ENCODE measurements around the gene ZNF32.
"Not testable (repeated sequence)": the region's sequence is repeated elsewhere in the genome, so short reads cannot be mapped to it uniquely, and the experiment has no call there.

ZNF32 gene

GRCh38 chr10:43645866-43646265 is 2.8 kb downstream of the ZNF32 start:
- Histone ChIP-seq H3K27ac (ENCODE audit: insufficient read depth, low read length, poor library complexity, severe bottlenecking) (no peak overlapping the region), H3K9me3 (ENCODE audit: control insufficient read depth, low read length) (peaks cover 27% of the 10 kb centered on the region), H3K4me1 (ENCODE audit: control insufficient read depth, insufficient read depth, low read length, poor library complexity, severe bottlenecking) (no peaks in the 10 kb centered on the region), H3K27me3 (replicated peaks; ENCODE audit: control insufficient read depth, insufficient read depth, low read length, poor library complexity, severe bottlenecking) (no peaks in the 10 kb centered on the region), H3K36me3 (ENCODE audit: control insufficient read depth, insufficient read depth, low read length) (peaks cover 32% of the 10 kb centered on the region), H3K4me3 (ENCODE audit: insufficient read depth, low read depth, low read length, poor library complexity, severe bottlenecking) (no peak overlapping the region)
- no peak for DNase-seq

- no peaks in the 10 kb centered on the region for H3K27me3 ChIP-seq (replicated peaks; ENCODE audit: control insufficient read depth, insufficient read depth, low read length, poor library complexity, severe bottlenecking)
- peaks cover 27% of the 10 kb centered on the region for H3K9me3 ChIP-seq (ENCODE audit: control insufficient read depth, low read length)
- H3K4me1 ChIP-seq (ENCODE audit: control insufficient read depth, insufficient read depth, low read length, poor library complexity, severe bottlenecking) = no peaks in the 10 kb centered on the region
- peaks cover 32% of the 10 kb centered on the region for H3K36me3 ChIP-seq (ENCODE audit: control insufficient read depth, insufficient read depth, low read length)
- DNase-seq = no peak
- H3K27ac ChIP-seq (ENCODE audit: insufficient read depth, low read length, poor library complexity, severe bottlenecking) = no peak overlapping the region
- H3K4me3 ChIP-seq (ENCODE audit: insufficient read depth, low read depth, low read length, poor library complexity, severe bottlenecking) = no peak overlapping the region
Measured at GRCh38 chr10:43644252-43644651, 4.4 kb downstream of the ZNF32 start.

- Histone ChIP-seq H3K27ac (ENCODE audit: insufficient read depth, low read length, poor library complexity, severe bottlenecking) (no peak overlapping the region), H3K4me1 (ENCODE audit: control insufficient read depth, insufficient read depth, low read length, poor library complexity, severe bottlenecking) (no peaks in the 10 kb centered on the region), H3K4me3 (ENCODE audit: insufficient read depth, low read depth, low read length, poor library complexity, severe bottlenecking) (no peak overlapping the region), H3K36me3 (ENCODE audit: control insufficient read depth, insufficient read depth, low read length) (peaks cover 26% of the 10 kb centered on the region), H3K27me3 (replicated peaks; ENCODE audit: control insufficient read depth, insufficient read depth, low read length, poor library complexity, severe bottlenecking) (no peaks in the 10 kb centered on the region), H3K9me3 (ENCODE audit: control insufficient read depth, low read length) (peaks cover 33% of the 10 kb centered on the region)
- DNase-seq = no peak
Measured at GRCh38 chr10:43640603-43641002, 8.1 kb downstream of the ZNF32 start.

GRCh38 chr10:43635816-43636215 is 12.9 kb downstream of the ZNF32 start:
- H3K4me3 ChIP-seq (ENCODE audit: insufficient read depth, low read depth, low read length, poor library complexity, severe bottlenecking); H3K9me3 ChIP-seq (ENCODE audit: control insufficient read depth, low read length); DNase-seq; H3K27ac ChIP-seq (ENCODE audit: insufficient read depth, low read length, poor library complexity, severe bottlenecking); H3K36me3 ChIP-seq (ENCODE audit: control insufficient read depth, insufficient read depth, low read length); H3K27me3 ChIP-seq (replicated peaks; ENCODE audit: control insufficient read depth, insufficient read depth, low read length, poor library complexity, severe bottlenecking); H3K4me1 ChIP-seq (ENCODE audit: control insufficient read depth, insufficient read depth, low read length, poor library complexity, severe bottlenecking): not testable (repeated sequence)

GRCh38 chr10:43628956-43629355 is 19.7 kb downstream of the ZNF32 start:
- H3K27me3 ChIP-seq (replicated peaks; ENCODE audit: control insufficient read depth, insufficient read depth, low read length, poor library complexity, severe bottlenecking) = no peaks in the 10 kb centered on the region
- DNase-seq = no peak
- no peaks in the 10 kb centered on the region for H3K9me3 ChIP-seq (ENCODE audit: control insufficient read depth, low read length)
- H3K36me3 ChIP-seq (ENCODE audit: control insufficient read depth, insufficient read depth, low read length) = no peaks in the 10 kb centered on the region
- H3K4me3 ChIP-seq (ENCODE audit: insufficient read depth, low read depth, low read length, poor library complexity, severe bottlenecking) = no peak overlapping the region
- no peaks in the 10 kb centered on the region for H3K4me1 ChIP-seq (ENCODE audit: control insufficient read depth, insufficient read depth, low read length, poor library complexity, severe bottlenecking)
- H3K27ac ChIP-seq (ENCODE audit: insufficient read depth, low read length, poor library complexity, severe bottlenecking) = no peak overlapping the region

GRCh38 chr10:43627942-43628341 is 20.7 kb downstream of the ZNF32 start:
- DNase-seq = no peak
- H3K4me3 ChIP-seq (ENCODE audit: insufficient read depth, low read depth, low read length, poor library complexity, severe bottlenecking) = no peak overlapping the region
- H3K27ac ChIP-seq (ENCODE audit: insufficient read depth, low read length, poor library complexity, severe bottlenecking) = no peak overlapping the region
- H3K9me3 ChIP-seq (ENCODE audit: control insufficient read depth, low read length) = no peaks in the 10 kb centered on the region
- no peaks in the 10 kb centered on the region for H3K27me3 ChIP-seq (replicated peaks; ENCODE audit: control insufficient read depth, insufficient read depth, low read length, poor library complexity, severe bottlenecking)
- no peaks in the 10 kb centered on the region for H3K36me3 ChIP-seq (ENCODE audit: control insufficient read depth, insufficient read depth, low read length)
- no peaks in the 10 kb centered on the region for H3K4me1 ChIP-seq (ENCODE audit: control insufficient read depth, insufficient read depth, low read length, poor library complexity, severe bottlenecking)

- Histone ChIP-seq H3K4me3 (ENCODE audit: insufficient read depth, low read depth, low read length, poor library complexity, severe bottlenecking) (peak overlapping the region; percentile 36), H3K27ac (ENCODE audit: insufficient read depth, low read length, poor library complexity, severe bottlenecking) (no peak overlapping the region), H3K4me1 (ENCODE audit: control insufficient read depth, insufficient read depth, low read length, poor library complexity, severe bottlenecking) (no peaks in the 10 kb centered on the region), H3K36me3 (ENCODE audit: control insufficient read depth, insufficient read depth, low read length) (no peaks in the 10 kb centered on the region), H3K9me3 (ENCODE audit: control insufficient read depth, low read length) (no peaks in the 10 kb centered on the region), H3K27me3 (replicated peaks; ENCODE audit: control insufficient read depth, insufficient read depth, low read length, poor library complexity, severe bottlenecking) (no peaks in the 10 kb centered on the region)
- no peak for DNase-seq
Measured at GRCh38 chr10:43623351-43623750, 25.3 kb downstream of the ZNF32 start.

GRCh38 chr10:43622038-43622437 is 26.6 kb downstream of the ZNF32 start:
- H3K27ac ChIP-seq (ENCODE audit: insufficient read depth, low read length, poor library complexity, severe bottlenecking) = no peak overlapping the region
- no peak overlapping the region for H3K4me3 ChIP-seq (ENCODE audit: insufficient read depth, low read depth, low read length, poor library complexity, severe bottlenecking)
- no peak for DNase-seq
- H3K36me3 ChIP-seq (ENCODE audit: control insufficient read depth, insufficient read depth, low read length) = peaks cover under 1% of the 10 kb centered on the region
- H3K4me1 ChIP-seq (ENCODE audit: control insufficient read depth, insufficient read depth, low read length, poor library complexity, severe bottlenecking) = no peaks in the 10 kb centered on the region
- H3K27me3 ChIP-seq (replicated peaks; ENCODE audit: control insufficient read depth, insufficient read depth, low read length, poor library complexity, severe bottlenecking) = no peaks in the 10 kb centered on the region
- peaks cover 9% of the 10 kb centered on the region for H3K9me3 ChIP-seq (ENCODE audit: control insufficient read depth, low read length)

- Histone ChIP-seq H3K4me1 (ENCODE audit: control insufficient read depth, insufficient read depth, low read length, poor library complexity, severe bottlenecking) (no peaks in the 10 kb centered on the region), H3K4me3 (ENCODE audit: insufficient read depth, low read depth, low read length, poor library complexity, severe bottlenecking) (no peak overlapping the region), H3K36me3 (ENCODE audit: control insufficient read depth, insufficient read depth, low read length) (peaks cover 22% of the 10 kb centered on the region), H3K27ac (ENCODE audit: insufficient read depth, low read length, poor library complexity, severe bottlenecking) (no peak overlapping the region), H3K27me3 (replicated peaks; ENCODE audit: control insufficient read depth, insufficient read depth, low read length, poor library complexity, severe bottlenecking) (no peaks in the 10 kb centered on the region), H3K9me3 (ENCODE audit: control insufficient read depth, low read length) (peaks cover 20% of the 10 kb centered on the region)
- DNase-seq = no peak
Measured at GRCh38 chr10:43619368-43619767, 29.3 kb downstream of the ZNF32 start.

- Histone ChIP-seq H3K4me3 (ENCODE audit: insufficient read depth, low read depth, low read length, poor library complexity, severe bottlenecking) (no peak overlapping the region), H3K4me1 (ENCODE audit: control insufficient read depth, insufficient read depth, low read length, poor library complexity, severe bottlenecking) (no peaks in the 10 kb centered on the region), H3K36me3 (ENCODE audit: control insufficient read depth, insufficient read depth, low read length) (peaks cover 34% of the 10 kb centered on the region), H3K27ac (ENCODE audit: insufficient read depth, low read length, poor library complexity, severe bottlenecking) (no peak overlapping the region), H3K9me3 (ENCODE audit: control insufficient read depth, low read length) (peaks cover 20% of the 10 kb centered on the region), H3K27me3 (replicated peaks; ENCODE audit: control insufficient read depth, insufficient read depth, low read length, poor library complexity, severe bottlenecking) (no peaks in the 10 kb centered on the region)
- DNase-seq = no peak
Measured at GRCh38 chr10:43616697-43617370, 31.8 kb downstream of the ZNF32 start.

All from effector memory CD4-positive, alpha-beta T cell (primary cell).